ENCODE data around the gene BAX. TPM values are rescaled to one million over a fixed set of nuclear protein-coding genes. Genes with fewer than 3 reads are reported as not detected.

BAX gene
- total and polyA plus RNA-seq, 7 donors: 16.8 to 66.1 (median 22.2) TPM

- H3K27me3 ChIP-seq (ENCODE audit: insufficient read depth in 3 of 3, low read length in 2 of 3): no peaks in the 10 kb centered on the region
- no peak for DNase-seq
- intact Hi-C loops (cut with DNase I): loop anchor here (5.0 to 10.0 kb wide), 3 partner anchors 81 to 214 kb away; partner anchors contain the start of genes HRC (in 1 of the 2), KCNA7 (in 1 of the 2) and TRPM4 (in 1 of the 2)
- H3K27ac ChIP-seq: peak overlapping the region; percentile 90
- no peak for ATAC-seq
- H3K9me3 ChIP-seq: no peaks in the 10 kb centered on the region
- peaks cover 64% of the 10 kb centered on the region for H3K4me1 ChIP-seq
- H3K36me3 ChIP-seq (ENCODE audit: insufficient read depth in 1 of 2, low read depth in 1 of 2): peaks cover 0 to 31% of the 10 kb centered on the region in 2 donors
- H3K4me3 ChIP-seq: peak overlapping the region; percentile 81
- 41 to 64% (median 52%) methylated on average over 22 of the region's 22 CpGs for WGBS, 3 donors
- TF ChIP-seq, protein P1, sequence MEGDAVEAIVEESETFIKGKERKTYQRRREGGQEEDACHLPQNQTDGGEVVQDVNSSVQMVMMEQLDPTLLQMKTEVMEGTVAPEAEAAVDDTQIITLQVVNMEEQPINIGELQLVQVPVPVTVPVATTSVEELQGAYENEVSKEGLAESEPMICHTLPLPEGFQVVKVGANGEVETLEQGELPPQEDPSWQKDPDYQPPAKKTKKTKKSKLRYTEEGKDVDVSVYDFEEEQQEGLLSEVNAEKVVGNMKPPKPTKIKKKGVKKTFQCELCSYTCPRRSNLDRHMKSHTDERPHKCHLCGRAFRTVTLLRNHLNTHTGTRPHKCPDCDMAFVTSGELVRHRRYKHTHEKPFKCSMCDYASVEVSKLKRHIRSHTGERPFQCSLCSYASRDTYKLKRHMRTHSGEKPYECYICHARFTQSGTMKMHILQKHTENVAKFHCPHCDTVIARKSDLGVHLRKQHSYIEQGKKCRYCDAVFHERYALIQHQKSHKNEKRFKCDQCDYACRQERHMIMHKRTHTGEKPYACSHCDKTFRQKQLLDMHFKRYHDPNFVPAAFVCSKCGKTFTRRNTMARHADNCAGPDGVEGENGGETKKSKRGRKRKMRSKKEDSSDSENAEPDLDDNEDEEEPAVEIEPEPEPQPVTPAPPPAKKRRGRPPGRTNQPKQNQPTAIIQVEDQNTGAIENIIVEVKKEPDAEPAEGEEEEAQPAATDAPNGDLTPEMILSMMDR (IDR thresholded peaks at IDR 0.05): no peak
Measured at GRCh38 chr19:48991011-48991609, 36.4 kb downstream of the BAX start.

- ATAC-seq (peak; percentile 21 to 64 (median 46)), DNase-seq (peak; percentile 61 to 77)
- TF ChIP-seq, protein P1 (IDR thresholded peaks at IDR 0.05): no peak
- Histone ChIP-seq H3K9me3 (no peaks in the 10 kb centered on the region), H3K27me3 (ENCODE audit: insufficient read depth in 3 of 3, low read length in 2 of 3) (no peaks in the 10 kb centered on the region), H3K36me3 (ENCODE audit: insufficient read depth in 1 of 2, low read depth in 1 of 2) (peaks cover 0 to 24% of the 10 kb centered on the region in 2 donors), H3K27ac (peak overlapping the region; percentile 90), H3K4me1 (peaks cover 56% of the 10 kb centered on the region), H3K4me3 (peak overlapping the region; percentile 81)
- 9 to 15% (median 14%) methylated on average over 8 of the region's 8 CpGs for WGBS, 3 donors
- intact Hi-C loops (cut with DNase I): loop anchor here (5.0 to 10.0 kb wide), 3 partner anchors 80 to 213 kb away; partner anchors contain the start of genes HRC (in 1 of the 2), KCNA7 (in 1 of the 2) and TRPM4 (in 1 of the 2)
Measured at GRCh38 chr19:48991873-48992580, 37.4 kb downstream of the BAX start.

DNA sequence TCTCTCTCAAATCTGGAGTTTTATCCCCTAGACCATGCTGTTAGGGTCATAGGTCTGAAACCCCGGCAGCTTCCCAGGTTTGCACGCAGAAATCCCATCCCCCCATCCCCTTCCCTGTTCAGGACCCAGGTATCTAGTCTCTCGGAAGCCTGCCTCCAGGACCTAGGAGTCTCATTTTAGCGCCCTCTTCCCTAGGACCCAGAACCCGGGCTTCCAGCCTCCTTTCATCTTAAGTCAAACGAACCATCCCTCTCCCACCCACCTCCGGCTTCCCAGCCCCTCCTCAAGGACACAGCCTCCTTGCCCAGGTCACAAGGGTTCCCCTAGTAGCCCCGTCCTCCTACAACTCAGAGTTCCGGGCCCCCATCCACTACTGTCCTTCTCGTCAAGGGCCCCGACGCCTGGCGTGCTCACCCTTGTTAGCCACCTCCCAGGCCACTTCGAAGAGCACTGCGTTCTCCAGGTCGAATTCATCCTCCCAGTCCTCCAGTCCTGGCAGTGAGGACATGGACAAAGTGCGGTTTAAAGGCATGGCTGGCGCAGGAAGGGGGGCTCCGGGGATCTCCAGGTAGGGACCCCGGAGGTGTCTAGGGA lies 38.0 kb downstream of the BAX start:
- TF ChIP-seq, protein P1 (IDR thresholded peaks at IDR 0.05): no peak
- Histone ChIP-seq H3K4me3 (peak overlapping the region; percentile 81), H3K36me3 (ENCODE audit: insufficient read depth in 1 of 2, low read depth in 1 of 2) (peaks cover 0 to 17% of the 10 kb centered on the region in 2 donors), H3K27ac (peak overlapping the region; percentile 90), H3K4me1 (peaks cover 51% of the 10 kb centered on the region), H3K27me3 (ENCODE audit: insufficient read depth in 3 of 3, low read length in 2 of 3) (no peaks in the 10 kb centered on the region), H3K9me3 (no peaks in the 10 kb centered on the region)
- no peak for DNase-seq
- 0 to 2% (median 1%) methylated on average over 20 of the region's 20 CpGs for WGBS, 3 donors
- intact Hi-C loops (cut with DNase I): loop anchor here (5.0 to 10.0 kb wide), 3 partner anchors 80 to 212 kb away; partner anchors contain the start of genes HRC (in 1 of the 2), KCNA7 (in 1 of the 2) and TRPM4 (in 1 of the 2)
- peak in 1 of 4 donors; percentile 1 for ATAC-seq

DNA sequence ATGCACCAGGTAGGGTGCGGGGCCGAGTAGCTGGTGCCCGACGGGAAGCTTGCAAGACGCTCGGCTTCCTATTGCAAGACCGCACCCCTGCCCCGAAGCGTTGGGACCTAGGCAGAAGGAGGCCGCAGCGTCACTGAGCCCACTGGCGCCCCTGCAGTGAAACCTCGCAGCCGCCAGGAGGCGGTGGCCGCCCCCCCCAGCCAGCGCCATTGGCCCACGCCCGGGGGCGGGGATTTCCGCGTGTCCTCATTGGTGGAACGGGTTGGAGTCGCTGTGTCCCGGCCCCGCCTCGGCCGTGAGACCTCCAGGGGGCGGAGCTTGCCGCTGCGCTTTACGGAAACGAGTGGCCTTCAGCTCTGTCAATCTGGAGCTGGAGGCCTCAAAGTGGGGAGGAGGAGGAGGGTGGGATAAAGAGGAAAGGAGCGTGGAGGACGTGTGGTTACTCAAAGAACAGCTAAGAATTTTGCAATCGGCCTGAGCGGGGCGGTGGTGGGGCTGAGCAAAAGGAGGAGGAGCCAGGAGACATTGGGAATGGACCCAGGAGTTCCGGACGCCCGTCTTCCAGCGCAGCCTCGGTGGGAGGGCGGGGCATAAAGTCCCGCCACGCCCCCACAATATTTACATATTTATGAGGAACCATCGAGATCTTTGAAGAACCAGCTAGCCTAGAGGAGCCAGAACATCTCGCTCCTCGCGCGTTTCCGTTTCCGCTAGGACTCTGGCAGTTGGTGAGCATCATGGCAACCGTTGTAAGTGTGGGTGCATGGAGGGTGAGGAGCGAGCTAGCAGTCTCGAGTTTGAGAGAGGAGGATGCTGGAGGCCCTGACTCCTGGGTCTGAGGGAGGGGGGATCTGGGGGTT lies 38.7 kb downstream of the BAX start, which contains the start of the genes GYS1 and RUVBL2:
Gene GYS1 (minus strand): TSS at position 135 of the 860 bp plus-strand sequence. CDS start 197 bp downstream, outside the sequence.
Gene RUVBL2 (plus strand): TSS at position 713 of the 860 bp plus-strand sequence. CDS start 25 bp downstream, at position 738.
- H3K27ac ChIP-seq: peak within 1 kb of the TSS; percentile 90
- peak; percentile 100 for DNase-seq
- H3K36me3 ChIP-seq (ENCODE audit: insufficient read depth in 1 of 2, low read depth in 1 of 2): peaks cover 0 to 10% of the 10 kb centered on the region in 2 donors
- peak; percentile 83 to 87 (median 84) for ATAC-seq
- H3K4me1 ChIP-seq: peaks cover 48% of the 10 kb centered on the region
- intact Hi-C loops (cut with DNase I): loop anchor here (5.0 to 10.0 kb wide), 3 partner anchors 79 to 211 kb away; partner anchors contain the start of genes HRC (in 1 of the 2), KCNA7 (in 1 of the 2) and TRPM4 (in 1 of the 2)
- WGBS, 3 donors: 0% methylated on average over 55 to 56 of the region's 56 CpGs
- peak within 1 kb of the TSS; percentile 81 for H3K4me3 ChIP-seq
- no peaks in the 10 kb centered on the region for H3K27me3 ChIP-seq (ENCODE audit: insufficient read depth in 3 of 3, low read length in 2 of 3)
- H3K9me3 ChIP-seq: no peaks in the 10 kb centered on the region
- TF ChIP-seq, protein P1 (IDR thresholded peaks at IDR 0.05): peak; percentile 97
